ENCODE results near the gene PIAS4. TPM values are rescaled to one million over a fixed set of nuclear protein-coding genes. Genes with fewer than 3 reads are reported as not detected.
A peak's percentile ranks its signal among the peaks of the same experiment; 100 is the strongest.
"Not testable (repeated sequence)": the region's sequence is repeated elsewhere in the genome, so short reads cannot be mapped to it uniquely, and the experiment has no call there.

PIAS4 gene
- total RNA-seq, 1 donor from 2014 or later: 95.8 TPM

DNA sequence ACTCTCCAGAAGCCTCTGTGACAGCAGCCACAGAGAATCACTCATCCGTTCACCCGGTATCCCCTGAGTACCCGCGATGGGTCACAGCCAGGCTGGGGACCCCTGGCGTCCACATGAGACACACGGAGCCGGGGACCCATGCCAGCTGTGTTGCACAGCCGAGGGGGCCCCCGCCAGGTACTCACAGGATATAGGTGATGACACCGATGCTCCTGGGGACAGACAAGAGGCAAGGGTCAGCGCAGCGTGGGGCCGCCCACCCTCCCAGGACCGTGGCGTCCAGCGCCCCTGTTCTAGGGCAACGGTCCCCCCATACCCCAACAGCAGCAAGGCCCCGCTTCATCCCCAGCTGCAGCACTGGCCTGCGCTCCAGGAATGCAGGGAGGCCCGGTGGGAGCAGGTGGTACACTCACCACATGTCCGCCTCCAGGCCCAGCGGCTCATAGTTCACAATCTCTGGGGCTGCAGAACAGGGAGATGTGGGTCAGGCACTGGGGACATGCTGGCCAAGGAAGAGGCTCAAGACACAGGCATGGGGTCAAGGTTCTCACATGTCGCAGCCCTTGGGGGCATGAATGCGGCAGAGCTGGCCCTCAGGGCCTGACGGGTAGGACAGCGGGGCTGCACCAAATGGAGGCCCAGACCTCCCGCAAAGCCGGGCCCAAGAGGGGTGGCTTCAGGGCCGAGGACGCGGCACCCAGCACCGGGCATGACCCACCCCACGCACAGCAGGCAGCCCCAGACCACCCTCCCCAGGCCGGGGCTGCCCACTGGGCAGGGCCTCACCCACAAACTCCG lies 43.9 kb upstream of the PIAS4 start:
- no peaks in the 10 kb centered on the region for H3K36me3 Mint-ChIP-seq (ENCODE audit: unreplicated experiment)
- H3K9me3 Mint-ChIP-seq (ENCODE audit: unreplicated experiment): peaks cover 6% of the 10 kb centered on the region
- H3K4me3 Mint-ChIP-seq (ENCODE audit: unreplicated experiment): no peak overlapping the region
- DNase-seq: no peak
- peaks cover 7% of the 10 kb centered on the region for H3K4me1 Mint-ChIP-seq (ENCODE audit: low read depth, unreplicated experiment)
- TF ChIP-seq, protein P1, sequence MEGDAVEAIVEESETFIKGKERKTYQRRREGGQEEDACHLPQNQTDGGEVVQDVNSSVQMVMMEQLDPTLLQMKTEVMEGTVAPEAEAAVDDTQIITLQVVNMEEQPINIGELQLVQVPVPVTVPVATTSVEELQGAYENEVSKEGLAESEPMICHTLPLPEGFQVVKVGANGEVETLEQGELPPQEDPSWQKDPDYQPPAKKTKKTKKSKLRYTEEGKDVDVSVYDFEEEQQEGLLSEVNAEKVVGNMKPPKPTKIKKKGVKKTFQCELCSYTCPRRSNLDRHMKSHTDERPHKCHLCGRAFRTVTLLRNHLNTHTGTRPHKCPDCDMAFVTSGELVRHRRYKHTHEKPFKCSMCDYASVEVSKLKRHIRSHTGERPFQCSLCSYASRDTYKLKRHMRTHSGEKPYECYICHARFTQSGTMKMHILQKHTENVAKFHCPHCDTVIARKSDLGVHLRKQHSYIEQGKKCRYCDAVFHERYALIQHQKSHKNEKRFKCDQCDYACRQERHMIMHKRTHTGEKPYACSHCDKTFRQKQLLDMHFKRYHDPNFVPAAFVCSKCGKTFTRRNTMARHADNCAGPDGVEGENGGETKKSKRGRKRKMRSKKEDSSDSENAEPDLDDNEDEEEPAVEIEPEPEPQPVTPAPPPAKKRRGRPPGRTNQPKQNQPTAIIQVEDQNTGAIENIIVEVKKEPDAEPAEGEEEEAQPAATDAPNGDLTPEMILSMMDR (IDR thresholded peaks at IDR 0.05; ENCODE audit: partially characterized antibody, unreplicated experiment): no peak
- no peak overlapping the region for H3K27ac Mint-ChIP-seq (ENCODE audit: unreplicated experiment)
- H3K27me3 Mint-ChIP-seq (ENCODE audit: unreplicated experiment): peaks cover 3% of the 10 kb centered on the region

DNA sequence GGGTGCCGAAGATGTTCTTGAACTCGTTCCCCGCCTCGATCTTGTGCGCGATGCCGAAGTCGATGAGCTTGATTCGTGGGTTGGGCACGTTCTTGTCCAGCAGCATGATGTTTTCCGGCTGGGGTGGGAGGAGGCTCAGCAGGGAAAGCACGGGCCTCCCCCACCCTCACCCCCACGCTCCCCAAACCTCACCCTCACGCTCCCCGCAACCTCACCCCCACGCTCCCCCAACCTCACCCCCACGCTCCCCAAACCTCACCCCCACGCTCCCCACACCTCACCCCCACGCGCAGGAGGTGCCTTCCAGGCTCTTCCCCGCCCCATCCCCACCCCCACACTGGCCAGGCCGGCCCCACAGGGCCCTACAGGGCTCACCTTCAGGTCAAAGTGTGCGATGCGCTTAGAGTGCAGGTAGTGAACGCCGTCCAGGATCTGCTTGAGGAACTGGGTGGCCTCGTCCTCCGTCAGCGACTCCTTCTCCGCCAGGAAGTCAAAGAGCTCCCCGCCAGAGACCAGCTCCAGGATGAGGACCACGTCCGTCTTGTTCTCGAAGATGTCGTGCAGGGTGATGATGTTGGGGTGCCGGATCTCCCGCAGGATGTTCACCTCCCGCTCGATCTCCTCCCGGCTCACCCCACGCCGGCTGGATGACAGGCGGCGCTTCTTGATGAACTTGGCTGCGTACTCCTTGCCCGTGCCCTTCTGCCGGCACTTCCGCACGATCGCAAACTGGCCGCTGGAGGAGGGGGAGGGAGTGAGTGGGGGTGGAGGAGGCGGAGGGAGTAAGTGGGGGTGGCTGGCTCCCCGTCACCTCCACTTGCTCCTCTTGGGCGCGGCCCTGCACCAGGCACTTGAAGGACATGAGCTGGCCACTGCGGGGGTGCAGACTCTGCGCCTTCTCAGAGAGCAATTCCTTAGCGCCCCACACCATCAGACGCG lies 43.0 kb upstream of the PIAS4 start:
- TF ChIP-seq, protein P1 (IDR thresholded peaks at IDR 0.05; ENCODE audit: partially characterized antibody, unreplicated experiment): no peak
- Mint-ChIP-seq H3K27ac (ENCODE audit: unreplicated experiment) (no peak overlapping the region), H3K27me3 (ENCODE audit: unreplicated experiment) (peaks cover 3% of the 10 kb centered on the region), H3K36me3 (ENCODE audit: unreplicated experiment) (no peaks in the 10 kb centered on the region), H3K4me1 (ENCODE audit: low read depth, unreplicated experiment) (peaks cover 16% of the 10 kb centered on the region), H3K4me3 (ENCODE audit: unreplicated experiment) (no peak overlapping the region), H3K9me3 (ENCODE audit: unreplicated experiment) (peaks cover 9% of the 10 kb centered on the region)
- no peak for DNase-seq

DNA sequence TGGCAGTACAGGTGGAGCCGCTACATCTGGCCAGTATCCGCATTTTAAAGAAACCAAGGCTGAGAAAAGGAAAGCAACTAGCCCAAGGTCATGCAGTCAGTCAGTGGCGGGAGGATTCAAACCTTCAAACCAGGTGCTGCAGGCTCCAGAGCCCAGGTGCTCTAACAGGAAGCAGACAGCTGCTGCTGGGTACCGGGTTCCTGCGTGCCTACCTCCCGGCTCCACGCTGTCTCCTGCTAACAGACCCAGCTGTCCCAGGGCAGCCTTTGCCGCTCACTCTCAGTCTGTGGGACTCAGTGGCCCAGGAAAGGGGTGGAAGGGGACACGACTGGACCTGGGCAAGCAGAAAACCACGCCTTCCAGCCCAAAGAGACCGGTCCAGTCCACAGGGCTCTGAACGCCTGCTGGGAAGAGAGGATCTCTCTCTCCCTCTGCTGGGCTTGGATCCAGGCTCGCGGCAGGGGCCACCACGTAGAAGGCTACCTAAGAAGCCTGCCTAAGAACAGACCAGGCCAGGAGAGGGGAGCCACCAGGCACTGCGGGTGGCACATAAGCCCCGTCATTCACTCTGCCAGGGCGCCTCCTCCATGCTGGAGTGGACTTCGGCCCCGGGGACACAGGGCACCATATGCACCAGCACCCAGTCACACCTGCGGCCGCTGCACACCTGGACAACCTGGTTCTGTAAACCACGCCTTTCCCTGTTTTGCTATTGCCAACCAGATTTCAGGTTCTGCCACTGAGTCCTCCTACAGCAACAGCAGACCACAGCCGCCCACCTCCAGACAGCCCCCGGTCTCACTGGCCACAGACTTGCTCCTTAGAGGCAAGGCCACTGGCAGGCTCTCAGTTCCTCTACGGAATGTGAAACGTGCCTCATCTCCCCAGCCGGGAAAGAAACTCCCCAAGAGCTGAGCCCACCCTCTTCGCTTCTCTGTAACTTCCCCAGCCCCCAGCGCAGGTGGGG lies 41.2 kb upstream of the PIAS4 start:
- peaks cover 9% of the 10 kb centered on the region for H3K9me3 Mint-ChIP-seq (ENCODE audit: unreplicated experiment)
- peaks cover 6% of the 10 kb centered on the region for H3K27me3 Mint-ChIP-seq (ENCODE audit: unreplicated experiment)
- DNase-seq: no peak
- H3K36me3 Mint-ChIP-seq (ENCODE audit: unreplicated experiment): no peaks in the 10 kb centered on the region
- H3K27ac Mint-ChIP-seq (ENCODE audit: unreplicated experiment): peak overlapping the region; percentile 77
- H3K4me1 Mint-ChIP-seq (ENCODE audit: low read depth, unreplicated experiment): peaks cover 18% of the 10 kb centered on the region
- H3K4me3 Mint-ChIP-seq (ENCODE audit: unreplicated experiment): peak overlapping the region; percentile 64
- TF ChIP-seq, protein P1 (IDR thresholded peaks at IDR 0.05; ENCODE audit: partially characterized antibody, unreplicated experiment): no peak

DNA sequence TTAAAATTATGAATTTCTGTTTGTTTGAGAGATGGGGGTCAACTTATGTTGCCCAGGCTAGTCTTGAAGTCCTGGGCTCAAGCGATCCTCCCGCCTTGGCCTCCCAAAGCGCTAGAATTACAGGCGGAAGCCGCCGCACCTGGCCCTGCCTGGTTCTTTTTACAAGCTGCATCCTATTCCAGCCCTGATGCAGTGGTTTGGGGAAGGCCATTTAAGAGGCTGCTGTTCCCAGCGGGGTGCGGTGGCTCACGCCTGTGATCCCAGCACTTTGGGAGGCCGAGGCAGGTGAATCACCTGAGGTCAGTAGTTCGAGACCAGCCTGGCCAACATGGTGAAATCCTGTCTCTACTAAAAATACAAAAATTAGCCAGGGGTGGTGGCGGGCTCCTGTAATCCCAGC lies 39.6 kb upstream of the PIAS4 start:
- H3K27ac Mint-ChIP-seq (ENCODE audit: unreplicated experiment): peak overlapping the region; percentile 99
- H3K4me1 Mint-ChIP-seq (ENCODE audit: low read depth, unreplicated experiment): peaks cover 18% of the 10 kb centered on the region
- not testable (repeated sequence) for DNase-seq; H3K9me3 Mint-ChIP-seq (ENCODE audit: unreplicated experiment); H3K36me3 Mint-ChIP-seq (ENCODE audit: unreplicated experiment); H3K27me3 Mint-ChIP-seq (ENCODE audit: unreplicated experiment)
- peak overlapping the region; percentile 97 for H3K4me3 Mint-ChIP-seq (ENCODE audit: unreplicated experiment)
